ENCODE measurements around the gene SLC9A3.

Gene SLC9A3

GRCh38 chr5:523441-524222 lies 617 bp downstream of the SLC9A3 start:
- Histone ChIP-seq H3K4me3 (replicated peaks; ENCODE audit: low read depth, low read length) (no peak overlapping the region), H3K27me3 (replicated peaks; ENCODE audit: control insufficient read depth, insufficient read depth, low read length) (no peaks in the 10 kb centered on the region; the same call in 1 of the 2 replicates), H3K36me3 (ENCODE audit: control insufficient read depth, insufficient read depth, low read length) (no peaks in the 10 kb centered on the region)
- no peak for DNase-seq (ENCODE audit: extremely low read depth, insufficient read length)
- TF ChIP-seq, protein P1, sequence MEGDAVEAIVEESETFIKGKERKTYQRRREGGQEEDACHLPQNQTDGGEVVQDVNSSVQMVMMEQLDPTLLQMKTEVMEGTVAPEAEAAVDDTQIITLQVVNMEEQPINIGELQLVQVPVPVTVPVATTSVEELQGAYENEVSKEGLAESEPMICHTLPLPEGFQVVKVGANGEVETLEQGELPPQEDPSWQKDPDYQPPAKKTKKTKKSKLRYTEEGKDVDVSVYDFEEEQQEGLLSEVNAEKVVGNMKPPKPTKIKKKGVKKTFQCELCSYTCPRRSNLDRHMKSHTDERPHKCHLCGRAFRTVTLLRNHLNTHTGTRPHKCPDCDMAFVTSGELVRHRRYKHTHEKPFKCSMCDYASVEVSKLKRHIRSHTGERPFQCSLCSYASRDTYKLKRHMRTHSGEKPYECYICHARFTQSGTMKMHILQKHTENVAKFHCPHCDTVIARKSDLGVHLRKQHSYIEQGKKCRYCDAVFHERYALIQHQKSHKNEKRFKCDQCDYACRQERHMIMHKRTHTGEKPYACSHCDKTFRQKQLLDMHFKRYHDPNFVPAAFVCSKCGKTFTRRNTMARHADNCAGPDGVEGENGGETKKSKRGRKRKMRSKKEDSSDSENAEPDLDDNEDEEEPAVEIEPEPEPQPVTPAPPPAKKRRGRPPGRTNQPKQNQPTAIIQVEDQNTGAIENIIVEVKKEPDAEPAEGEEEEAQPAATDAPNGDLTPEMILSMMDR (IDR thresholded peaks at IDR 0.05; ENCODE audit: insufficient read depth, low read length, poor library complexity, severe bottlenecking), result no peak

DNA sequence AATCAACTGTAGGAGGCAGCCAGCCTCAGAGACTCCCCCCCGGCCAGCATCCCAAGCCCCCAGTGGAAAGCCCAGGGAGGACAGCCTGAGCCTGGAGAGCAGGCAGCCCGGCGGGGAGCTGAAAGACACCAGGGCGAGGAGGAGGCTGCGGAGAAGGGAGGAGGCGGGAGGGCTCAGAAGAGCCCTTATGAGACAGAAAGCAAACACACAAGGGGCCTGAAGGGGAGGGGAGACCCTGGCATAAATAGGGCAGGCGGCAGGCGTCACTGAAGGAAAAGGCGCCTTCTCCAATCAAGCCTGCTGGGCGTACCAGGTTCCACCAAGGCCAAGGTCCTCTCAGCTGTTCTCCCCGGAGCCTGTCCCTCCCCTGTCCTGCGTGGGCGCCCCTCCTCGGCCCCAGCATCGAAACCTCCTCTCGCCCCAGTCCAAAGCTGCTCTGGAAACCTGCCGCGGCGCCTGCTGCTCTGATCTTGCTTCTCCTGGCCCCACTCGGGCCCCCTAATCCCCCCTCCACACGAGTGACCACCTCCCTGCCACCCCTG lies 1.3 kb downstream of the SLC9A3 start:
- TF ChIP-seq, protein P1 (IDR thresholded peaks at IDR 0.05; ENCODE audit: insufficient read depth, low read length, poor library complexity, severe bottlenecking), result no peak
- no peak for DNase-seq (ENCODE audit: extremely low read depth, insufficient read length)
- Histone ChIP-seq H3K36me3 (ENCODE audit: control insufficient read depth, insufficient read depth, low read length) (no peaks in the 10 kb centered on the region), H3K4me3 (replicated peaks; ENCODE audit: low read depth, low read length) (no peak overlapping the region), H3K27me3 (replicated peaks; ENCODE audit: control insufficient read depth, insufficient read depth, low read length) (no peaks in the 10 kb centered on the region; the same call in 1 of the 2 replicates)

DNA sequence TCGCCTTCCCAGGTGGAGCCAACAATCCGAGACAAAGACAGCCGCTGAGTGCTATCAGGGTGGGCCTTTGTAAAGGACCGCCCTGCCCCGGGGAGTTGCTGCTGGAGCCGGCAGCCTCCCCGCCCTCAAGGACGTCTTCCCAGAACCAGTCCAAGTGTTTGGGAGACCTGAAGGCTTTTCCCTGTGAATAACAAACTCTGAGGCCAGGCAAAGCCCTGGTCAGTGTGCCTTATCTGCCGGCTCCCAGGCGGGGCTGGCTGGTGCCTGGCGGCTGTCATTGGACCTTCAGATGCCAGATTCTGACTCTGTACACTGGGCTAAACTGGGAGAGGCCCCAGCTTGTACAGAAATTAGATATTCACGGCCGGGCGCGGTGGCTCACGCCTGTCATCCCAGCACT lies 2.1 kb downstream of the SLC9A3 start:
- DNase-seq (ENCODE audit: extremely low read depth, insufficient read length), result no peak
- Histone ChIP-seq H3K4me3 (replicated peaks; ENCODE audit: low read depth, low read length) (no peak overlapping the region), H3K36me3 (ENCODE audit: control insufficient read depth, insufficient read depth, low read length) (no peaks in the 10 kb centered on the region), H3K27me3 (replicated peaks; ENCODE audit: control insufficient read depth, insufficient read depth, low read length) (no peaks in the 10 kb centered on the region; the same call in 1 of the 2 replicates)
- TF ChIP-seq, protein P1 (IDR thresholded peaks at IDR 0.05; ENCODE audit: insufficient read depth, low read length, poor library complexity, severe bottlenecking), result no peak

DNA sequence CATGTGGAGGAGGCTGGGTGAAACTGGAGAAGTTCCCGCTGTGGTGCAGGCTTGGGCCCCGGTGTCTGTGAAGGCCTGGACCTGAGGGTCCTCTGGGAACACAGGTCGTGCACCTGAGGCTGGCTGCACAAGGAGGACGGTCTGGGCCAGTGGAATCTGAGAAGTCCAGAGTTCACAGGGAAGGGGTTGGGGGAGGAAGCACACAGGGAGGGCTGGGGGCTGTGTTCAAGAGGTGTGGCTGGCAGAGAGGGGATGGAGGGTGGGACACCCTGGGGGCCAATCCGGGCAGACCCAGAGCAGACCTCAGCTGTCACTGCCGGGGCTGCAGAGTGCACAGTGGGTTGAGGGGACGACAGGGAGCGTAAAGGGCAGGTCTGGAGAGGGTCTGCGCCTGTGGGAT lies 2.6 kb downstream of the SLC9A3 start:
- TF ChIP-seq, protein P1 (IDR thresholded peaks at IDR 0.05; ENCODE audit: insufficient read depth, low read length, poor library complexity, severe bottlenecking), result no peak
- DNase-seq (ENCODE audit: extremely low read depth, insufficient read length), result no peak
- no peaks in the 10 kb centered on the region for H3K36me3 ChIP-seq (ENCODE audit: control insufficient read depth, insufficient read depth, low read length)
- H3K27me3 ChIP-seq (replicated peaks; ENCODE audit: control insufficient read depth, insufficient read depth, low read length), result no peaks in the 10 kb centered on the region; the same call in 1 of the 2 replicates
- no peak overlapping the region for H3K4me3 ChIP-seq (replicated peaks; ENCODE audit: low read depth, low read length)

DNA sequence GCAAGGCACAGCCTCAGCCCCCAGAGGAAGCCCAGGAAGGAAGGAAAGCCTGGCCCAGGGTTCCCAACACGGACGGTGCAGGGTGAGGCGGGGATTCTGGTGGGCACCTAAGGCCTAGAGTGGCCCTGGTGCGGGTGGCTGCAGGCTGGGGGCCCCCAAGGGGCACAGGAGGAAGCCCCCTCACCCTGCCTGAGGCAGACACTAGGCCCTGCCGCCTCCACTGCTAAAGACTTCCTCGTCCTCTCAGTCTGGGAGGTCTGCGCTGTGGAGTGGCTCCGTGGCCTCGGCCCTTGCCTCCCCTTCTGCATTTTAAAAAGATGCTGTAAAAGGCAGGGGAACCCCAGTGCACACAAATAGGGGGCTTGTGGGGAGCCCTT lies 3.4 kb downstream of the SLC9A3 start:
- no peaks in the 10 kb centered on the region for H3K36me3 ChIP-seq (ENCODE audit: control insufficient read depth, insufficient read depth, low read length)
- no peaks in the 10 kb centered on the region; the same call in 1 of the 2 replicates for H3K27me3 ChIP-seq (replicated peaks; ENCODE audit: control insufficient read depth, insufficient read depth, low read length)
- H3K4me3 ChIP-seq (replicated peaks; ENCODE audit: low read depth, low read length), result no peak overlapping the region
- DNase-seq (ENCODE audit: extremely low read depth, insufficient read length), result no peak
- TF ChIP-seq, protein P1 (IDR thresholded peaks at IDR 0.05; ENCODE audit: insufficient read depth, low read length, poor library complexity, severe bottlenecking), result no peak

All from GM06990 (cell line).